Stimulated activated CD8-positive, alpha-beta memory T cell treated with anti-CD3 and anti-CD28 coated beads, Interleukin-4, amount 100 ng/mL, for 24 hours (primary cell): ENCODE data around the gene CEACAM4.
"Not testable (repeated sequence)": the region's sequence is repeated elsewhere in the genome, so short reads cannot be mapped to it uniquely, and the experiment has no call there.

Experiments
- DNase-seq: peaks from one replicate; pipeline ENCODE4 v3.0.0-alpha.2; 2020; ENCODE audit warnings: low read depth

CEACAM4 gene

DNA sequence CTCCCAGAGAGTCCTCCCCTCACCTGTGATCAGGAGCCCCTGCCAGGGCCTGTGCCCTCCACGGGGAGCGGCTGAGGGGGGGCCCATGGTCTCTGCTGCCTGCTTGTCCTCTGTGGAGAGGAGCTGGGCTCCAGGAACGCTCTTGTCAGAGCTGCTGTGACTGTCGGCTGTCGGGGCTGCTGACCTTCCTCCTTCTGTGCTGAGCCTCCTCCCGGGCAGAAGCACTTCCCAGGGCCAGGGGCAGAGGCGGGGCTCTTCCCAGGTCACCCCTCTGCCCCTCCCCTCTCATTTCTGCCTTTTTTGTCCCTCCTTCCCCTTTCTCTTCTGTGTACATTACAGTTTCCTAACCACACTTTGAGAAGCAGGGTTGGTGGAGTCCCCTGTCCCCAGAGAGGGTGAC lies at the start of gene CEACAM4:
Gene CEACAM4 (minus strand): TSS at position 198 of the 400 bp plus-strand sequence. CDS start 111 bp downstream, at position 87.
- DNase-seq = no peak

DNA sequence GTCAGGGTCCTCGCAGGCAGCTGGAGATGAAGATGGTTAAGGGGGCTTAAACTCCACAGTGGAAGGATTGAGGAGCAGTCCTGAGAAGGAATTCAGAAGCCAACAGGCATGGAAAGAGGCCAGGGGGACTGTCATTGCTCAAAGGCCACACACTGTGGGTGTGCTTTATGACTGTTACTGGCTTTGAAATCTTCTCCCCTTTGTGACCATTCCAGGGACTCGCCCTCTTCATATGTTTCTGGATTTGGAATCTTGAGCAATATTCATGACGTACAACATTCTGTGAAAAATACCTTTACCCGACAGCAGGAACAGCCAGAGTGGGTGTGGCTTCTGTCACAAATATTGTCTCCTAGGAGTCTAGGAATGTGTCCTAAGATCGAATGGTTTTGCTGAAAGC lies 44.6 kb upstream of the CEACAM4 start:
- DNase-seq = no peak

DNA sequence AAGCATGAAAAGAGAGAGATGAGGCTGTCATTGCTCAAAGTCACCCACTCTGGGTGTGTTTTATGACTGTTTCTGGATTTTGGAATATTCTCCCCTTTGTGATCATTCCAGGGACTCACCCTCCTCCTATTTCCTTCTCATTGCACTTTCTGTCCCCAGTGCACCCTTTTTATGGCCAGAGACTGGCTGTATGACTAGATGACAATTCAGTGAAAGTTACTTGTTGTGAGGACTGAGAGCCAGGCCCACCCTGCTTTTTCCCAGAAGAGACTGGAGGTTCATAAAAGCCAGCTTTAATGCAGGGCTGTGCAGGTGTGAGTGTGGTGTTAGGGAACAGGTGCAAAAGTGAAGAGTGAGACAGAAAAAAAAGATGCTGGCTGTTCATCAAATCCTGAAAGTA lies 43.9 kb upstream of the CEACAM4 start:
- DNase-seq = no peak

DNA sequence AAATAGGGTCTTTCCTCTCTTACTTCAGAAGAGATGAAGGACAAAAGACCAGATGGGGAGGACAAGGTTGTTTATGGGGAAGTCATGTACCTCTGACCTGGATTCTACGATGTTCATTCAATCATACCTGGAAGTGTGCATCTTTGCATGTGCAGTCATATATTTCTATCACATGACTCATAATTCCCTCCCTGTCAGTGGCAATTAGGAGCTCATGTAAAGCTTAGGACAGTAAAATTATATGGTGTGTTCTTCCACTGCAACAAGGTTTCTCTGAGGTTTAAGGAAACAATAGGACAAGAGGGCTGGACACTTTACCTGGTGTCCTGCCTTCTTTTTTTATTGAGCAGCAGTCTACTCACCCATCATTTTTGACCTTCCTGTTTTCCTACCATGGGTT lies 41.4 kb upstream of the CEACAM4 start:
- no peak for DNase-seq

DNA sequence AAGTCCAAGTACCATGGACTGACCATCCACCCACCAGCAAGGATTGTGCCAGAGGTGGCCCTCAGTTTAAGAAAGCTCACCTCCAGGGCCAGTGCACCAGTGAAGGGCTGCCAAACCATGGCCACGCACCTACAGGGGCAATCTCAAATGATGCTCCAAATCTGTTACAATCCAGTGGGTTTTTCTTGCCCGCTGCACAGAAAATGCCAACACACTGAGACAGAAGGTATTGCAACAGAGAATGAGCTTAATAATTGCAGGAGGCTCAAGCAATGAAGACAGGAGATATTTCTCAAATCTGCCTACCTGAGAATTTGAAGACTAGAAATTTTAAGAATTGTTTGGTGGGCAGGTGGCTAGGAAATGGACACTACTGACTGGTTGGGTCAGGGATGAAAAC lies 39.2 kb upstream of the CEACAM4 start:
- DNase-seq = no peak

DNA sequence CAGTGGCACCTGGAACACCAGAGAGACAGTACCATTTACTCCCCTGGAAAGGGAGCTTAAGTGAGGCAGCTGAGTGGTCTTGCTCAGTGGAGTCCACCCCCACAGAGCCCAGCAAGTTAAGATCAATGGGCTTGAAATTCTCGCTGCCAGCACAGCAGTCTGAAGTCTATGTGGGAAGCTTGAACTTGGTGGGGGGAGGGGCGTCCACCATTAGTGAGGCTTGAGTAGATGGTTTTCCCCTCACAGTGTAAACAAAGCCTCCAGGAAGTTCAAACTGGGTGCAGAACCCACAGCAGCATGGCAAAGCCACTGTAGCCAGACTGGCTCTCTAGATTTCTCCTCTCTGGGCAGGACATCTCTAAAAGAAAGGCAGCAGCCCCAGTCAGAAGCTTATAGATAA lies 30.3 kb upstream of the CEACAM4 start:
- DNase-seq = no peak

DNA sequence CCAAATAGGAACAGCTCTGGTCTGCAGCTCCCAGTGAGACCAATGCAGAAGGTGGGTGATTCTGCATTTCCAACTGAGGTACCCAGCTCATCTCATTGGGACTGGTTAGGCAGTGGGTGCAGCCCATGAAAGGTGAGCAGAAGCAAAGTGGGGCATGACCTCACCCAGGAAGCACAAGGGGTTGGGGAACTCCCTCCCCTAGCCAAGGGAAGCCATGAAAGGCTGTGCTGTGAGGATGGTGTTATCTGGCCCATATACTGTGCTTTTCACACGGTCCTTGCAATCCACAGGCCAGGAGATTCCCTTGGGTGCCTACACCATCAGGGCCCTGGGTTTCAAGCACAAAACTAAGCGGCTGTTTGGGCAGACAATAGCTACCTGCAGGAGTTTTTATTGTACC lies 29.9 kb upstream of the CEACAM4 start:
- DNase-seq = not testable (repeated sequence)

DNA sequence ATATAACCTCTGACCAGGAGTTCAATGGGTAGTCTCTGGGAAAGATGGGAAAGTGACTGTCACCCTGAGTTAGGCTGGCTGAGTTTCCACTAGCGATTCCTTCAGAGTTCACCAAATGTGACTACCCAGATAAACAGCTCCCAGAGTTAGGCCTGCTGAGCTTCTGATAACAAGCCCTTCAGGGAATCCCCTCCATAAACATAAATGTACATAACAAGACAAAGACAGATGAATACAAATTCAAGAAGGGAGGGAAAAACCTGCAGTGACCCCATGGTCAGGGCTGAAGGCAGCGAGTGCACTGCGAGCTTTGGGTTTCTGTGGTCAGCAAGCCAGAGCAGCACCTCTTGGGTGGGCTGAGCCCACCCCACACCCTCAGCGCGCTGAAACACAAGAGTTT lies 25.4 kb upstream of the CEACAM4 start:
- no peak for DNase-seq

DNA sequence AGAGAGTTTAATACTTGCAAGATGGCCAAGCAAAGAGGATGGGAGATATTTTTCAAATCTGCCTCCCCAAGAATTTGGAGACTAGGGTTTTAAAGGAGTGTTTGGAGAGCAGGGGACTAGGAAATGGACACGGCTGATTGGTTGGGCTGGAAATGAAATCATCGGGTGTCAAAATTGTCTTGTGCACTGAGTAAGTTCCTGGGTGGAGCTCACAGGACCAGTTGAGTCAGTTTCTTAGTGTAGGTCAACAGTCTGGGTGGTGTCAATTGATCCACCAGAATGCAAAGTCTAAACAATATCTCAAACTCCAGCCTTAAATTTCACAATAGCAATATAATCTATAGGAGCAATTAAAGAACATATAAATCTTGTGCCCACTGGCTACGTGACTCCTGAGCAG lies 23.0 kb upstream of the CEACAM4 start:
- DNase-seq = no peak

DNA sequence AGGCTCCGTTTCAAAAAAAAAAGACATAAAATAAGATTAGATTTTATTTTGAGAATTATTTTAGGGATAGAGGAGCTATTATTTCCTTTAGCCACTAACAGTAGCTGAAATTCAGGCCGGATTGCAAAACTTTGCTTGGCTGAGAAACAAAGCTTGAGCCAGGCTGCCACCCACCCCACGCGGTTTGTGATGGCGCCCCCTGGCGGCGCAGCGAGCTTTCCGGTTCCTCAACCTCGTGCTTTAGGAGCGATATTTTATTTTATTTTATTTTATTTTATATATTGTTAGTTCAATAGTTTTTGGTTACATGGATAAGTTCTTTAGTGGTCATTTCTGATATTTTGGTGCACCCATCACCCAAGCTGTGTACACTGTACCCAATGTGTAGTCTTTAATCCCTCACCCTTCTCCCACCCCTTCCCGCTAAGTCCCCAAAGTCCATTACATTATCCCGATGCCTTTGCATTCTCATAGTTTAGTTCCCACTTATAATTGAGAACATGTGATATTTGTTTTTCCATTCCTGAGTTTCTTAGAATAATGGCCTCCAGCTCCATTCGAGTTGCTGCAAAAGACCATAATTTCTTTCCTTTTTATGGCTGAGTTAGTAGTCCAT lies 19.8 kb upstream of the CEACAM4 start:
- DNase-seq = peak; percentile 34

DNA sequence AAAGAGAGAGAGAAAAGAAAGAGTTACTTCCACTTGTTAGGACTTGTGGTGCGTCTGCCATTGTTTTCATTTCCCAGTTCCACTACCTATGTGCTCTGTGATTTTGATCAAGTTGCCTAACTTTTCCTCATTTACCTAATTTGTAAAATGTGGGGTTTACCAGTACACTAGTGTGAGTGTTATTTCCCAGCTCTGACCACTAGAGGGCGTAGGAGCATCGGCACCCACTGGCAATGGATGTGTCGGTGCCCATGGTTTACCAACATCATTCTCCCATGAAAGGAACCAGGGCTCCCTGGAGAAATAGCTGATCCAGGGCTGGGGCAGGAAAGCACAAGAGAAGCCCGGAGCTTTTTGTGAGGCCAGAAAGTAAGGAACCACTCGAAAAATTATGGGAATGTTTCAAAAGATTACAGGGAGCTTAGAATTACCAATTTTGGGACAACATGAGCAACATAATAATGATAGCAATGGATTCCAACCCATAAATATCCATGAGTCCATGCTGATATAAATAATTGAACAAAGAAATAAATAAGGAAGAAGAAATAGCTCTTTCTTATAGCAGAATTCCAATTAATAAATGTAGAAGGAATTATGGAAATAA lies 15.1 kb upstream of the CEACAM4 start:
- DNase-seq = peak; percentile 46

DNA sequence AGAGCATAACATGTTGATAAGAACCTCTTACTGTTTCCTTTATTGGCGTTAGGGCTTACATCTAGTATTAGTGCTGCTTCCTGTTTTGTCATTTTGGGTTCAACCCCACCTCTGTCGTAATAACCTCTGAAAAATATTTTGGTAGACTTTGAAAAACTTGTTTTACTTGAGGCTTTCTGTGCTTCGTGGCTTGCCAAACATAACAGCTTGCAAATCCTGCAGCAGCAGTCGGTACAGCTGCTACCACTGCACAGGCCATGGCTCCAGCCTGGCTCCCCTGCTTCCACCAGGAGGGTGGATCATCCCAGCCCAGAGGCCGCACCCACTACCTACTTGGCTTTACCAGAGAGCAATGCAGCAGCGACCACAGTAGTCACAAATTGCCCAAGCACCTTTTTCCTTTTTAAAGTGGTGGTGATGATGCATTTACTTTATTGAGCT lies 11.8 kb upstream of the CEACAM4 start:
- DNase-seq = no peak

DNA sequence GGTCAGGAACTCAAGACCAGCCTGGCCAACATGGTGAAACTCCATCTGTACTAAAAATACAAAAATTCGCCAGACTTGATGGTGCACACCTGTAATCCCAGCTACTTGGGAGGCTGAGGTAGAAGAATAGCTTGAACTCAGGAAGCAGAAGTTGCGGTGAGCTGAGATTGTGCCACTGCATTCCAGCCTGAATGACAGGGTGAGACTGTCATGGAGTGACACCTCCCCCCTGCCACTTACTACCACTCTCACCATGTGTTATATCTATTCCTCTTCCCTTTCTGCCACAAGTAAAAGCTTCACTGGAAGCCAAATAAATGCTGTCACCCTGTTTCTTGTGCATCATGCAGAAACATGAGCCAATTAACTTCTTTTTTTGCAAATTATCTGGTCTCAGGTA lies 10.6 kb upstream of the CEACAM4 start:
- DNase-seq = no peak

DNA sequence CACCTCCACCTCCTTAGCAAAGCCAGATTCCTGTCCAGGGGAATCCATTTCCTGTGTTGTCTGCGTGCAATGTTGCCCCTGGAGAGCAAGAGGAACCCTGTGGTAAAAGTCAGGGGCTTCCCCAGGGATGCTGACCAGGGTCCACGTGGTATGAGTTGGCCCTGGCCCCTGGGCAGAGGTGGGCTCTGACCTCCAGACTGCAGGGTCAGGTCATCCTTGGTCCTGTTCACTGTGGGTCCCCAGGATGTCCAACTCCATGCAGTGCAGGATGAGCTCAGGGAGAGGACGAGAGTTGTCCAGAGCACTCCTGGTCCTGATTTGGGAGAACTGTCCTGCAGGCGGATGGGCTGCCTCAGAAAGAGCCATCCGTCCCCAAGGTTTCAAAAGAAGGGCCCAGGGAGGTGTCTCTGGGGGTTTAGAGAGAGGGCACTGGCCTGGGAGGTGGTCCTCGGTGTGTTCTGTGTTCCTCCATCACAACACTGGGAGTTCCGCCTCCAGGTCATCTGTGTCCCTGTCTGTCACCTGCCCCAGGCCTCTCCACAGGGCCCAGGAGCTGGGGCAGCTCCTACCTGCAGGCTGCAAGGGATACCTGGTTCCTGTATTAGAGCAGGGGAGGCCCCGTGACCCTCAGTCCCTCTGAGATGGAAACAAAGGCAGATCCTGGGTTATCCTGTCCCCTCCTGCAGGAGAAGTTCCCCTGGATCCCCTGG lies 1.2 kb upstream of the CEACAM4 start:
- DNase-seq = no peak

DNA sequence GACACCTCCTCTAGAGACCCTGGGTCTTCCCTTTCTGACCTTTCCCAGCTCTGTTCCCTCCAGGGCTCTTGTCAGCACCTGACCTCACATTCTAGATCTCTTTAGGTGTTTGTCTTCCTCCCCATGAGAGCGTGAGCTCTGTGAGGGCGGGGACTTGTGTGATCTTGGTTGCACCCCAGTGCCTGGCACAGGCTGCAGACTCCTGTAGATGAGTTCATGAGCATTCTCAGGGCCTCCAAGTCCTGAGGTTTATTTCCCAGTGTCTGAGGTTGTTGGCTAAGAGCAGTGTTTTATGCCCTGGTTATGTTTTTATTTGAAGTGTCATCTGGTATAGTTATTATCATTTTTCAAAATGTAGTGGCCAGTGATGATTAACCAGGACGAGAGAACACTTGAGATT lies 596 bp downstream of the CEACAM4 start:
- DNase-seq = no peak

DNA sequence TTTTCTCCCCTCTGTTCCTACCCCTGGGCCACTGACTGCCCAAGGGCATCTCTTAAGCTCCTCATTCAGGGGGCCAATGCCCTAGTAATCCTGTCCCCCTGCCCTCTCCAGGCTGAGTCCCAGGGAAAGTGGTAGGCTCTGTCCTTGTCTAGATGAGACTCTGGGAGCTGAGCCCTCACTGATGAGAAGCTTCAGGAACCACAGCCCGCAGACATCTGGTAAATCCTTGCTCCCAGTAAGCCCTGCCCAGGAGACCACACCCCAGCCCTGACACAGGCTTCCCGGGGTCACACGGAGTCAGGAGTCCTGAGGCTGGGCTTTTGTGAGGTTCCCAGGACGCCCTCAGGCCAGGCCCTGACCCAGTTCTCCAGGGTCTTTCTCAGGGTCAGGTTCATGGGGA lies 1.9 kb downstream of the CEACAM4 start:
- DNase-seq = no peak

DNA sequence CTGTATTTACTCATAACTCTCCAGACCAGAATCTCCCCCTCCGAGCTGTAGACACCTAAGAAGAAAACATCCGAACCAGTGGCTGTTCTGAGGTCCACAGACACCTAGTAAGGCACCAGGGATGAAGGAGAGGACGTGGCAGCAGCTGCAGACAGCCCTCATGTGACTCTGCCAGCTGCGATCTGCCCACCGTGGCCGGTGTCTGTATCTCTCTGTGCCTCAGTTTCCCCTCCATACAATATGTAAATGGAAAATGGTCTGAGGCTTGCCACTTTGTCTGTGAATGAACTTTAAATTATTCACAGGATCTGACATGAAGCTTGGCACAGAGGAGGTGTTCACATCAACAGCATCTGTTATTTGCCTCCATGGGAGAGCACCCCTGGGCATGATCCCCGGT lies 2.4 kb downstream of the CEACAM4 start:
- no peak for DNase-seq

DNA sequence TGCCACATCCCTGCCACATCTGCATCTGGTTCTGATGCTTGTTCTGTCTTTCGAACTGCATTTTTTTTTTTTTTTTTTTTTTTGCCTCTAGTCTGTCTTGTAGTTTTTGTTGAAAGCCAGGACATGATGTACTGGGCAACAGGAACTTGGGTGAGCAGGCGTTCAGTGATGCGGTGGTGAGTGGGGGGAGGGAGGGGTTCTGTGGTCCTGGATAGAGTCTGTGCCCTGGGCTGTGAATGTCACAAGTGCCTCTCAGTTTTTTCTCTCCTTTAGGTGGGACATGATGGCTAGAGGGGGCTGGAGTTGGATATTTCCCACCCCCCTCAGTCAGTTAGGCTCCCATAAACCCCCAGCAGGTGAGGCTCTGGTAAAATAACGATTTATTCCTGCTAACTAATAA lies 3.5 kb downstream of the CEACAM4 start:
- no peak for DNase-seq

DNA sequence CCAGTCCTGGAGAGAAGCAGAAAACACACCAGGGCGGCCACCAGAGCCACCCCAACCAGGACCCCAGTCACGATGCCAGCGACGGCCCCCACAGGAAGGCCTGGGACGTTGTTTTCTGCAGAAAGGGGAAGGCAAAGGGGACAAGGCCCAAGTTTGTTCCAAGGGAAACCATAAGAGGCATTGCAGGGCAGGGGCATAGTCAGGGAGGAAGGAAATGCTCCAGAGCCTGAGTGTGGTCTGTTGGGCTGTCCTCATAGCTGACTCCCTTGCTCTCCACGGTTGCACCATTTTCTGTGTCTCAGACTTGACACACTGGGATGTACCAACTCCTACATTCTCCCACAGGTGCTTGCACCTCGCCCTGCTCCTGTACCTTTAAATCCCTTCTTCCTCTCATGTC lies 5.2 kb downstream of the CEACAM4 start:
- no peak for DNase-seq

DNA sequence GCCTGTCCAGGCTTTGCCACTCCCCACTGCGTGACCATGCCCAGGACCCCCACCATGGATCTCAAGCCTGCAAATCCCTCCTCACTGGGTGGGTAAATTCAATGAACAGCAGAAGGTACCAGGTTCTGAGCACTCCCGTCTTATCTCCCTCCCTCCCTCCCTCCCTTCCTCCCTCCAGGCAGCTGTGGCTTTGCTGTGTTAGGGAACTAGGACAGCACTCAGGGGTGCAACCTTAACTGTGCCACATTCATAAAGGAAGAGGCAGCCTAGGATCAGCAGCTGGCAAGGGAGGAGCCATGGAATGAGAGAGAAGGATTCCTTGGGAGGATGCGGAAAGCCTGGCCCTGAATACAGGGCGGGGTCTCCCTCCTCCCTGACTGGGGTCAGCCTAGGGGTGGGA lies 5.6 kb downstream of the CEACAM4 start:
- DNase-seq = no peak

DNA sequence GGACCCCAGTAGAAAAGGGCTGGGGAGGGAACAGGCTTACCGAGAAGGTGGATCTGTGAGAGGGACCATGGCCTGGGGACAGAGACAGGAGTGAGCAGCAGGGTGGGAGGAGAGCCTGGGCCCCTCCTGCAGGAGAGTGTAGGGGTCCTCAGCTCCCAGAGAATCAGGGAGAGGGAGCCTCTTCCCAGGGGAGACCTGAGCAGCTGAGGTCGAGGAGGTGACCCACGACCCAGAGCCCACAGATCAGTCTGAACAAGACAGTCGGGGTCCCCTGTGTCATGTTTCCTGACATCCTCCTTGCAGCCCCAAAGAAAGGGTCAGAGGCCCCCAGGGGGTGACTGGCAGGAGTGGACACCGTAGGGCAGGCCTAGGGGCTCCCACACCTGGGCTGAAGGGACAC lies 6.7 kb downstream of the CEACAM4 start:
- DNase-seq = no peak

DNA sequence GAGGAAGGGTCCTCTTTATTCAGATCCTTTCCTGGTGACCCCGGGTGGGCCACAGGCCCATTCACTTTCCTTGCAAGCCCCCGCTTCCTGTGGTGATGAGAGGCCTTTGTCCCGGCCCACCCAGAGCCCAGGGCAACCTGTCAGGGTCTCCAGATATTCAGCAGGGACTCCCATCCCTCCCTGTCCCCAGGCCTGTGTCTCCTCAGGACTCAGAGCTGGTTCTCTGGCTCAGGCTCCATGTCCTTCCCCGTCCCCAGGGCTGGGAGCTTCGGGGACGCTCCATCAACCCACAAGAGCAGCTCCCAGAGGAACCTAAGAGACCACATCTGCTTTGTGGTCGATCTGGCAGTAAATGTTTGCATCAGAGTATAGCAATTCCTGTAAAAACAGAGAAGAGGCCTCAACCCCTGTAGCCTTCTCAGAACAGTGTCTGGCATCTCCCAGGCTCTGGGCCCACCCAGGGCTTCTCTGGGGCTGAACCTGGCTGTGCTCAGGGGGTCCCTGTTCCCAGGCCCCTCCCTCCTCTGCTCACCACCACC lies 7.8 kb downstream of the CEACAM4 start:
- DNase-seq = no peak
